ENCODE results near the gene SERPINB1. TPM values are rescaled to one million over a fixed set of nuclear protein-coding genes. Genes with fewer than 3 reads are reported as not detected.
A peak's percentile ranks its signal among the peaks of the same experiment; 100 is the strongest.

Gene SERPINB1
- total and polyA plus RNA-seq, 2 experiments from 2014 or later: 5.6 to 6.5 TPM

GRCh38 chr6:2855061-2855519, 13.4 kb upstream of the SERPINB1 start:
- 0 out of 2 replicates have a peak overlapping the region, but pooled peaks have one; percentile 53 for H3K4me2 ChIP-seq
- TF ChIP-seq POLR2AphosphoS5 (IDR thresholded peaks at IDR 0.05; ENCODE audit: low read depth) (no peak), ZNF114 (CRISPR knock-in tag; IDR thresholded peaks at IDR 0.05) (no peak), ETS1 (IDR thresholded peaks at IDR 0.05) (no peak), NANOG (IDR thresholded peaks at IDR 0.05; ENCODE audit: borderline replicate concordance) (no peak), ZNF462 (CRISPR knock-in tag; IDR thresholded peaks at IDR 0.05) (no peak), CREB1 (CRISPR knock-in tag; IDR thresholded peaks at IDR 0.05; ENCODE audit: low read depth) (no peak)
- H3K27ac ChIP-seq (ENCODE audit: low read depth): no peak overlapping the region
- no peak overlapping the region for H3K4me3 ChIP-seq
- H3K27ac Mint-ChIP-seq: peak overlapping the region; percentile 73; the same call in 1 of the 2 replicates
- no peak for DNase-seq (ENCODE audit: low spot score)
- no peak for ATAC-seq
- peaks cover 49% of the 10 kb centered on the region for H3K4me1 Mint-ChIP-seq
- H3K4me3 Mint-ChIP-seq: no peak overlapping the region
- H3K9me2 ChIP-seq (ENCODE audit: insufficient read depth): no peaks in the 10 kb centered on the region
- H3K36me3 ChIP-seq (ENCODE audit: insufficient read depth): no peaks in the 10 kb centered on the region
- no peaks in the 10 kb centered on the region for H4K20me1 ChIP-seq (replicated peaks; ENCODE audit: insufficient read depth)
- no peaks in the 10 kb centered on the region for H3K27me3 ChIP-seq (ENCODE audit: insufficient read depth)
- H3K27me3 Mint-ChIP-seq (ENCODE audit: insufficient read depth, low read depth, poor library complexity): peaks cover 11% of the 10 kb centered on the region
- H2AFZ ChIP-seq: peak overlapping the region; percentile 69; the same call in 1 of the 2 replicates
- no peaks in the 10 kb centered on the region for H3K9me3 Mint-ChIP-seq
- H3F3A ChIP-seq (replicated peaks; ENCODE audit: low read depth): peaks cover 23% of the 10 kb centered on the region; the same call in 1 of the 2 replicates
- H3K79me2 ChIP-seq (replicated peaks; ENCODE audit: insufficient read depth): no peaks in the 10 kb centered on the region
- H3K36me3 Mint-ChIP-seq (ENCODE audit: low read depth): peaks cover 3% of the 10 kb centered on the region; the same call in 1 of the 3 replicates
- peaks cover 29% of the 10 kb centered on the region for H3K4me1 ChIP-seq (ENCODE audit: insufficient read depth)

Measured in GM23338 (cell line).